ENCODE data around the gene CYP19A1.

Gene CYP19A1

DNA sequence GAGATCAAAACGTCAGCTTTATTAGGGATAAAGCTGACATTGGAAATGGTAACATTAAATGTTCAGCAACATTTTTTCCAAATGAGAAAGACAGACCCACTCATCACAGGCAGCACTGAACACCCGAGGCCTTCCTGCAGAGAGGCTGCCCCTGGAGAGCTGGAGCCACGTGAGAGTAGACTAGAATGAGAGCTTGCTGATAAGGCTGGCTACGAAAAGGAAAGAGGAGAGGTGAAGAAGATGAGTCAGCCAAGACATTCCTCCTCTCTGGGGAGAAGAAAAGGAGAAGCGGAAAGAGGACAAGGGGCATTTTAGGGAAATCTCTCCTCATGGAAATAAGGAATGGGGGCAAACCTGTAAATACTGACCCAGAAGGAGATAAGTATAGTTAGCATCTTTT lies 7.3 kb downstream of the CYP19A1 start:
- TF ChIP-seq, protein P1, sequence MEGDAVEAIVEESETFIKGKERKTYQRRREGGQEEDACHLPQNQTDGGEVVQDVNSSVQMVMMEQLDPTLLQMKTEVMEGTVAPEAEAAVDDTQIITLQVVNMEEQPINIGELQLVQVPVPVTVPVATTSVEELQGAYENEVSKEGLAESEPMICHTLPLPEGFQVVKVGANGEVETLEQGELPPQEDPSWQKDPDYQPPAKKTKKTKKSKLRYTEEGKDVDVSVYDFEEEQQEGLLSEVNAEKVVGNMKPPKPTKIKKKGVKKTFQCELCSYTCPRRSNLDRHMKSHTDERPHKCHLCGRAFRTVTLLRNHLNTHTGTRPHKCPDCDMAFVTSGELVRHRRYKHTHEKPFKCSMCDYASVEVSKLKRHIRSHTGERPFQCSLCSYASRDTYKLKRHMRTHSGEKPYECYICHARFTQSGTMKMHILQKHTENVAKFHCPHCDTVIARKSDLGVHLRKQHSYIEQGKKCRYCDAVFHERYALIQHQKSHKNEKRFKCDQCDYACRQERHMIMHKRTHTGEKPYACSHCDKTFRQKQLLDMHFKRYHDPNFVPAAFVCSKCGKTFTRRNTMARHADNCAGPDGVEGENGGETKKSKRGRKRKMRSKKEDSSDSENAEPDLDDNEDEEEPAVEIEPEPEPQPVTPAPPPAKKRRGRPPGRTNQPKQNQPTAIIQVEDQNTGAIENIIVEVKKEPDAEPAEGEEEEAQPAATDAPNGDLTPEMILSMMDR (IDR thresholded peaks at IDR 0.05; ENCODE audit: control insufficient read depth, extremely low read depth, insufficient read depth), result no peak
- DNase-seq (ENCODE audit: low read depth), result no peak
- H3K4me3 ChIP-seq (ENCODE audit: low read depth, low read length), result no peak overlapping the region

DNA sequence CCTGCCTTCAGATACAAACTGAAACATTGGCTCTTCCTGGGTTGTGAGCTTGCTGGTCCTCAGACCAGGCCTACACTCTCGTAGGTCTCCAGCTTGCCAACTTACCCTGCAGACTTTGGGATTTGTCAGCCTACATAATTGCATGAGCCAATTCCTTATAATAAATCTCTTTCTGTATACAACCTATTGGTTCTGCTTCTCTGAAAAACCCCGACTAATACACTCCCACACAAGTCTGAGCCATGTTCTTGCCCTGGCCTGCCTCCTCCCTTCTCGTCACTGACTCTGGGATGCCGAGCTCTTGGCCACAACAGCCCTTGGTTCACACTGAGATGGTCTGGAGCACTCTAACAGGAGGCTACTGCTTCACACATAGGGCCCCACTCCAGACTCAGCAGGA lies 9.5 kb downstream of the CYP19A1 start:
- TF ChIP-seq, protein P1 (IDR thresholded peaks at IDR 0.05; ENCODE audit: control insufficient read depth, extremely low read depth, insufficient read depth), result no peak
- DNase-seq (ENCODE audit: low read depth), result no peak
- H3K4me3 ChIP-seq (ENCODE audit: low read depth, low read length), result no peak overlapping the region

DNA sequence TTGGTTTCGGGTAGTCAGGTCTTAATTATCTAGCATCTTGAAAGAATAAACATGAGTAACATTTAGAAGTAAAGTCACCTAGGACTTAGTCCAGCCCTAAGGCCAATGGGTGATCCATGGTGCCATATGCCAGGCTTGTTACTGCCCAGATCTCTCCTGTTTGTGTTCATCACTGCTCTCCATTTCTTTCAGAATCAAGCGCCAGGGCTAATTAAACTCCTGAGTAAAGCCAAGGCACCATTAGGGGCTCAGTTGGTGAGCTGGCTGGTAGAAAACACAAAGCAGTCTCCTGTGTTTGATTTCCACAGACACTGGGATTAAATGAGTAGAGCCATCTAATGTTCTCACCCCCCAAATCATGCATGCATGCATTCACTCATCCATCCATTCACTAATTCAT lies 11.3 kb downstream of the CYP19A1 start:
- TF ChIP-seq, protein P1 (IDR thresholded peaks at IDR 0.05; ENCODE audit: control insufficient read depth, extremely low read depth, insufficient read depth), result no peak
- no peak overlapping the region for H3K4me3 ChIP-seq (ENCODE audit: low read depth, low read length)
- DNase-seq (ENCODE audit: low read depth), result no peak

DNA sequence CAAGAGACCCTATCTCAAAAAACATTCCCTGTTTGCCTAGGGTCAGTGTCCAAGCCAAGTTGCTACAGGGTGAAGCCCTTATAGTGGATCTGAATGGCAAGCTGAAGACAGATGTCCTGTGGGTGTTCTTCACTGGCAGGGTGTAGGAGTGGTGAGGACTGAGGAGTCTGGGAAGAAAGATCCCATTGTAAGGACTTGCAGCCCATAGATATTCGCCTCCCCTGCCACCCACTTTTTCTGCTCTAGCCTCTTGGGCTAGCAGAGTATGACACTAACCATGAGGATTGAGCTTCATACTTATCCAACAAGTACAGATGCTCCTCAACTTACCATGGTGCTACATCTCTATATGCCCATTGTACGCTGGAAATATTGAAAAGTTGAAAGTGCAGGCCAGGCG lies 13.2 kb downstream of the CYP19A1 start:
- DNase-seq (ENCODE audit: low read depth), result no peak
- no peak overlapping the region for H3K4me3 ChIP-seq (ENCODE audit: low read depth, low read length)
- TF ChIP-seq, protein P1 (IDR thresholded peaks at IDR 0.05; ENCODE audit: control insufficient read depth, extremely low read depth, insufficient read depth), result no peak

DNA sequence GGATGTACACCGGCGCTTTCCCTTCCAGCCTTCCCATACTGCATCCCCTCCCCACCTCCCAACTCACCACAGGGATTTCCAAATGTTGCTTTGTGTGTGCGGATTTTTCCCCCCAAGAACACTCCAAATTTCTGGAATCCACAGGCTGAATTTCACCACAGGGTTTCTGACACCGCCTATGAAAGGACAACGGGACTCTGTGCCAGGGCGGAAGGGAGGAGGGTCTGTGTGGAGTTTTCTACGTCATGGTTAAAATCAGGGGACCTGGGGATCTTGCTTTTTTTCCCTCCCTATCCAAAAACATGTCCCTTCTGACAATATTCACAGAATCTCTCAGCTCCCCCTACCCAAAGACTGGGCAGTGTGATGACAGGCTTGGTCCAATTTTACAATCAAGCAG lies 14.6 kb downstream of the CYP19A1 start:
- TF ChIP-seq, protein P1 (IDR thresholded peaks at IDR 0.05; ENCODE audit: control insufficient read depth, extremely low read depth, insufficient read depth), result no peak
- DNase-seq (ENCODE audit: low read depth), result no peak
- no peak overlapping the region for H3K4me3 ChIP-seq (ENCODE audit: low read depth, low read length)

DNA sequence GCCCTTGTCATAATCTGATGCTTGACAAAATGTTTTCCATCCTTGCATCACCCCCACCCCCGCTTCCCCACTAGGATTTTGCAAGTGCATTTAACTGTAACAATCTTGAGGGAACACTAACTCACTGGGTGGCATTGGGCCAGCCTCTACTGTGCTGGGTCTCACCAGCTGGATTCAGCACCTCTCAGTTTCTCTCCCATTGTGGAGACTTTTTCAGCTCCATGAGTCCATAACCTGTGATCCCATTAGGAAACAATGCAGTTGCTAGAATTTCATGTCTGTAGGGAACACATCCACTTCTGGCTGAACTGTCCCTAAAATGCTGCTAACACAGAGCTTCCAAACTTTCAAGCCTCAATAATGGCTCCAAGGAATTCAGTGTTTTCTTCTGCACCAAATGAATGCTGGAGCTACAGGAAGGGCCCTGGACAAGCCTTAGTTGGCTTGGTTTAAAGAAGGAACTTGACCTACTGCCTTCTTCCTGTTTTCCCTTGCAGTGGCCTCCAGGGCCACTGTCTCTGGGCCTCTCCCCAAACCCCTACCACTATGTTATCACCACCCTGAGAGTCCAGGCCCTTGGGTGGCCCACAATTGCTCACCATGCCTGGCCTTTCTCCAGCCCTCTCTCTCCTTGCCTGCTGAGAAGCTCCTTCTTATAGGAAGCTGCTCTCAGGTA lies 15.6 kb downstream of the CYP19A1 start:
- DNase-seq (ENCODE audit: low read depth), result no peak
- H3K4me3 ChIP-seq (ENCODE audit: low read depth, low read length), result no peak overlapping the region
- TF ChIP-seq, protein P1 (IDR thresholded peaks at IDR 0.05; ENCODE audit: control insufficient read depth, extremely low read depth, insufficient read depth), result no peak

DNA sequence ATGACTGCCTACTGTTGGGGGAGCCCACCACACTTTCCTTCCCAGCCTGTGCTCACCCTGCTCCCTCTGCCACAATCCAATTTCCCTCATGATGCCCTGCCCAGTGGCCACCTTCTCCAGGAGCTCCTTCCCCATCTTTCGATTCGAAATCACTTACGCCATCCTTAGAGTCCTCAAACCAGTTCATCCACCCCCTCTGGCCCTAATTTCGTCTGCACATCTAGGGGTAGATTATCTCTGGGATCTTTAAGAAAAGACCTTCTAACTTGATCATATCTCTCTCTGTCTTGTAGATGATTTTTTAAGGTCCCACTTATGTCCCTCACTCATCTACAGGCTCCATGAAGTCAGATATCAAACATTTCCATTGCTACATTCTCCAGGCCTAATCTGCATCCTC lies 17.1 kb downstream of the CYP19A1 start:
- no peak overlapping the region for H3K4me3 ChIP-seq (ENCODE audit: low read depth, low read length)
- no peak for DNase-seq (ENCODE audit: low read depth)
- TF ChIP-seq, protein P1 (IDR thresholded peaks at IDR 0.05; ENCODE audit: control insufficient read depth, extremely low read depth, insufficient read depth), result no peak

All from LNCaP clone FGC (cell line).